GM10248 (cell line): ENCODE results near the gene IRF3.
"Not testable (repeated sequence)": the region's sequence is repeated elsewhere in the genome, so short reads cannot be mapped to it uniquely, and the experiment has no call there.

Source experiments
- CTCF ChIA-PET: fragments of 300-600 bp; sonication (Branson Sonifier 250); formaldehyde crosslinking; extraction: SDS; loops from one replicate; lab custom pipeline; 2021; ENCODE audit warnings: antibody characterized with exemption; lab: Yijun Ruan, JAX
- POLR2A ChIA-PET: fragments of 350-650 bp; sonication (Branson Sonifier 250); formaldehyde crosslinking; extraction: SDS; loops from one replicate; lab custom pipeline; 2020; ENCODE audit warnings: antibody characterized with exemption; lab: Yijun Ruan, JAX
- DNase-seq: peaks from one replicate; pipeline ENCODE4 v3.0.0; 2012; ENCODE audit errors: extremely low spot score
- TF ChIP-seq, protein P1 (sequence below): IDR thresholded peaks from 2 replicates; pipeline ENCODE4 v1.5.1; 2012; ENCODE audit warnings: mild to moderate bottlenecking, low read depth; ENCODE audit errors: extremely low read depth, missing control alignments, control extremely low read depth

The IRF3 gene

DNA sequence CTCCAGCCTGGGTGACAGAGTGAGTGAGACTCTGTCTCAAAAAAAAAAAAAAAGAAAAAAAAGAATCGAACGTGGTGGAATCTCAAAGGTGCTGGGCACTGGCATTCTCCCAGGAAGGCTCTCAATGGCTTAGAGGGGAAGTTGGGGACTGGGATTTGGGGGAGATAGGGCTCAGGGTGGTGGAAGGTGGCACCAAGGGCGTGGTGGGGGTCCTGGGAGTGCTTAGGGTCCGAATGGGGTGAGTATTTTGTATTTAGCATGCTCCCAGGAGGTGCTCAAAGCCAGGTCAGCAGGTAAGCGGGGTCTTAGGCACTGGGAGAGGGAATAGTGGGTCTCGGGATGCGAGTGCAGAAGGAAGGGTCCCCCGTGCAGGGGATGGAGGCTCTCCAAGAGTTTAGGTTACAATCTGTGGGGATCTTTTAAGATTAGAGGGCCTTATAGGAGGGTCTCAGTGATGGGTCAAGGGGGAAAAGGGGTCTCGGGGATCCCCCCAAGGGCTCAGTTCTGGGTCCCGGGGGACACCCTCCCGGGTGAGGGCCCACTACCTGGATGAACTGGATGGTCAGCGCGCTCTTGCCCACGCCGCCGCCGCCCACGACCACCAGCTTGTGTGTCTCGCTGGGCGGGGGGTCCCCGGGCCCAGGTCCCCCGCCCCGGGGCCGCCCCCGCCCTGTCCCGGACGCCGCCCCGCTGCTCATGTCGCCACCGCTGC, 26.1 kb downstream of the IRF3 start:
- no peak for DNase-seq
- CTCF ChIA-PET: interaction anchor here (0.9 to 4.8 kb wide), 7 partner anchors 16 to 93 kb away, joined by 3 to 48 read pairs (median 4); no protein-coding TSS in a partner anchor
- POLR2A ChIA-PET: interaction anchor here (0.6 to 3.1 kb wide), 12 partner anchors 15 to 1031 kb away, joined by 3 to 29 read pairs (median 4); partner anchors contain the start of genes KCNC3, NOSIP, PRMT1 and RPL13A
- TF ChIP-seq, protein P1, sequence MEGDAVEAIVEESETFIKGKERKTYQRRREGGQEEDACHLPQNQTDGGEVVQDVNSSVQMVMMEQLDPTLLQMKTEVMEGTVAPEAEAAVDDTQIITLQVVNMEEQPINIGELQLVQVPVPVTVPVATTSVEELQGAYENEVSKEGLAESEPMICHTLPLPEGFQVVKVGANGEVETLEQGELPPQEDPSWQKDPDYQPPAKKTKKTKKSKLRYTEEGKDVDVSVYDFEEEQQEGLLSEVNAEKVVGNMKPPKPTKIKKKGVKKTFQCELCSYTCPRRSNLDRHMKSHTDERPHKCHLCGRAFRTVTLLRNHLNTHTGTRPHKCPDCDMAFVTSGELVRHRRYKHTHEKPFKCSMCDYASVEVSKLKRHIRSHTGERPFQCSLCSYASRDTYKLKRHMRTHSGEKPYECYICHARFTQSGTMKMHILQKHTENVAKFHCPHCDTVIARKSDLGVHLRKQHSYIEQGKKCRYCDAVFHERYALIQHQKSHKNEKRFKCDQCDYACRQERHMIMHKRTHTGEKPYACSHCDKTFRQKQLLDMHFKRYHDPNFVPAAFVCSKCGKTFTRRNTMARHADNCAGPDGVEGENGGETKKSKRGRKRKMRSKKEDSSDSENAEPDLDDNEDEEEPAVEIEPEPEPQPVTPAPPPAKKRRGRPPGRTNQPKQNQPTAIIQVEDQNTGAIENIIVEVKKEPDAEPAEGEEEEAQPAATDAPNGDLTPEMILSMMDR: no peak

DNA sequence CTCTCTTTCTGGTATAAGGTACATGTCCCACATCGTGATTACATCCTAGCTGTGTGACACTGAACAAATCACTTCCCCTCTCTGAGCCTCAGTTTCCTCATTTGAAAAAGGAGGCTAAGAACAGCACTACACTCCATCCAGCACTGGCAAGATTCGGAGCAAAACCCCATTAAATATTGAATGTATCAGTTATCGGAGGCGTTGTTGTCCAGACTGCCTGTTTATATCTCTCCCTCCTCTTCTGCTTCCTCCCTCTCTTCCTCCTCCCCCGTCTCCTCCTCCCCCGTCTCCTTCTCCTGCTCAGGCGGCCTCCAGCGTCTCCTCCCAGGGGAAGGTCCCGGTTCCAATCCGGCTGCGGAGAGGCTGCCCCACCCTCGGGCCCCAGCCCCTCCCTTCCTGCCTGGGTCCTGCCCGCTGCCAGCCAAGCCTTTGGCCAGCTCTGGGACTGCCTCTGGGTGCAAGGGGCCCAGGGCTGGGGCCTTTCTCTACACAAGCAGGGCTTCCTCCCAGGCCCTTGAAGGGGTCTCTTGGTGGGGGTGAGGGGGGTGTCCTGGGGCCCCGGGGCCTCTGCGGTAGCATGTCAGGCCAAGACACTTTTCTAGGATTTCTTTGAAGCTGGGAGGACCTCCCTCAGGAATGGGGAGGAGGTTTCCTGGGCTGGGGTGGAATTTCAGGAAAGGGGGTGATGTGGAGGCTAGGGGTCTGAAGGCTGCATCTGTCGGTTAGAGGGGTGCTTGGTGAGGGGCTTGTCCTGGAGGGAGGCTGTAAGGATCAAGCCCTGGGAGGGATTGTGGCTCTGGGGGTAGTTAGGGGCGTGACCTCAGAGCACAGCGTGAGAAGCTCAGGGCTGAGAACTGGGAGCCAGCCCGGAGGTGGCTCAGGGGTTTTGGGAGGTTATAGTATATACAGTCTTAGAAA, 27.6 kb downstream of the IRF3 start:
- ChIA-PET CTCF (no interaction called here), POLR2A (no interaction called here)
- no peak for DNase-seq
- TF ChIP-seq, protein P1: no peak

DNA sequence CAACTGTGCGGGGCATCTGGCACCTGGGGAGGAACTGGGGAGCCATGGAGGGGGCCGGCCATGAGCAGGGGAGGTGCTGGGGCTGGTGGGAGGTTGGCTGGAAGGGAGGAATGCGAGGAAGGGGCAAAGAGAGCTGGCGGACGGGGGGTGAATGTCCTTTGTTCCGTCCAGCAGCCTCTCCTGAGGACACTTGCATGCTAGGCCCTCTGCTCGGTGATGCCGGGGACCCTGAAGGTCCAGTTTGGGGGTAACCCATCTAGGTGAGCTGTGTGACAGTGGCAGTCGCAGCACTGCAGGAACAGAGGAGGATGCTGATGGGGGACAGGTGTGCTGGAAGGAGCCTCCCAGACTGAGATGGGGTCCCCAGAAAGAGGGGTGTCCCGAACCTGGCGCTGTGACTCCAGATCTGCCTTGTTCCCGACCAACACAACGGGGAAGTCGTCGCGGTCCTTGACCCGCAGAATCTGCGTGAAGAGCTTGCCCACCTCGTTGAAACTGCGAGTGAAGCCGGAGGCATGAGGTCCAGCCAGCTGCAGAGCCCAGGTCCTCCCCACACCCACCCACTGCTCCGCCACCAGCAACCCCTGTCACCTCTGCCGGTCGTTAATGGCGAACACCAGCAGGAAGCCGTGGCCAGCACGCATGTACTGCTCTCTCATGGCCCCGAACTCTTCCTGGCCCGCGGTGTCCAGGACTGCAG, 29.3 kb downstream of the IRF3 start:
- TF ChIP-seq, protein P1: no peak
- ChIA-PET POLR2A (no interaction called here), CTCF (no interaction called here)
- no peak for DNase-seq

DNA sequence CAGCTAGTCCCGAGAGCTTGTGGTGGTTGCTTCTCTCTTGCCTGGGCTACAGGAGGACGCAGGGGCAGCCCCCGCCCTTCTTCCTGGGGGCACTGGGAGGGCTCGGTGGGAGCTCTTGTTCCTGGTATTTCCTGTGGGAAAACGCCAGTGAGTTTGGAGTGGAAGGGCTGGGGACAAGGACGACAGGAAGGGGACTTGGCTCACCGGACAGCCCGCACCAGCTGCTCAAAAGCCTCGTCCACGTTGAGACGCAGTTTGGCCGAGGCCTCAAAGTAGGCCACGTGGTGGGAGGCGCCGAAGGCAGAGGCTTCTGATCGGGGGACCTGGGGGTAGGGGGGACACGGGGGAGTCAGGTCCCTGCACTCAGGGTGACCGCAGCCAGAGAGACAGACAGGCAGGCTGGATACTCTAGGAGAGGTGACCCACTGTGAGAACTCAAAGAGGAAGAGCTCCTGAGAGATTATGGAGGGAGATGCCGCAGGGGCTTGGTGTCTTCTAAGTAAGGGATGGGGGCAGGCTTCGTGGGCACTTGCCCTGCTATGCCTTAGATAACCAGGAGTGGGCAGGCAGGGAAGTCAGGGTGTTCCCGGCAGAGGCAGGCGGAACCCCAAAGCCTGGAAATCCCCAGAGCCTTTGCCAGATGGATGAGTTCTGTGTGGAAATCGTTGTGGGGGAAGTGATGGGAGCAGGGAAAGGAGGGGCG, 30.0 kb downstream of the IRF3 start:
- DNase-seq: no peak
- TF ChIP-seq, protein P1: no peak
- ChIA-PET POLR2A (interaction anchor here (0.6 kb wide), 1 partner anchor 23 kb away, joined by 8 read pairs; no protein-coding TSS in a partner anchor), CTCF (interaction anchor here (1.0 kb wide), 1 partner anchor 66 kb away, joined by 3 read pairs; no protein-coding TSS in a partner anchor)

DNA sequence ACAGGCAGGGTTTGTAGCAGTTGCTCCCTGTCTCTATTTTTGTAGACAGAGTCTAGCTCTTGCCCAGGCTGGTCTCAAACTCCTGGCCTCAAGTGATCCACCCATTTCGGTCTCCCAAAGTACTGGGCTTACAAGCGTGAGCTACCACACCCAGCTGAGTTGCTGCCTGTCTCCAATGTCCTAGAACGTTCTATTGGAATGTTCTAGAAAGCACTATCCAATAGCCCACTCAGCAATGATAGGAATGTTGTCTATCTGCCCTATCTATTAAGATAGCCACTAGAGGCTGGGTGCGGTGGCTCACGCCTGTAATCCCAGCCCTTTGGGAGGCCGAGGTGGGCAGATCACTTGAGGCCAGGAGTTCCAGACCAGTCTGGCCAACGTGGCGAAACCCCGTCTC, 32.4 kb downstream of the IRF3 start:
- DNase-seq, POLR2A ChIA-PET: not testable (repeated sequence)
- CTCF ChIA-PET: interaction anchor here (1.4 to 2.5 kb wide), 2 partner anchors 16 to 39 kb away, joined by 4 to 5 read pairs; no protein-coding TSS in a partner anchor

DNA sequence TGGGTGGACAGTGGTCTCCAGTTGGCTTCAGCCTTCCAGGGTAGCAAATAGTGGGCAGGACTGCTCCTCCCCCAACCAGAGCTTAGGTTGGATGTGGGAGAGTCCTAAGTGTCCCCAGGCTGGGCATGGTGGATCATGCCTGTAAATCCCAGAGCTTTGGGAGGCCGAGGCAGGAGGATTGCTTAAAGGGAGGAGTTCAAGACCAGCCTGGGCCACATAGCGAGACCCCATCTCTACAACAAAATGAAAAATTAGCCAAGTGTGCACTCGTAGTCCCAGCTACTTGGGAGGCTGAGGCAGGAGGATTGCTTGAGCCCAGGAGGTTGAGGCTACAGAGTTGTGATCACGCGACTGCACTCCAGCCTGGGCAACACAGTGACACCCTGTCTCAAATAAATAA, 33.1 kb downstream of the IRF3 start:
- CTCF ChIA-PET: interaction anchor here (2.5 kb wide), 1 partner anchor 39 kb away, joined by 5 read pairs; no protein-coding TSS in a partner anchor
- TF ChIP-seq, protein P1: no peak
- POLR2A ChIA-PET: no interaction called here
- no peak for DNase-seq
